HepG2 (cell line): Measurements from ENCODE around the gene TMEM14C. TPM values are rescaled to one million over a fixed set of nuclear protein-coding genes. Genes with fewer than 3 reads are reported as not detected.

Source experiments
- ATF2 ChIP-seq: sonication (generic); formaldehyde crosslinking; IDR thresholded peaks from 2 replicates; pipeline ENCODE4 v1.4.0; 2020; ENCODE audit warnings: missing genetic modification reagents
- CC2D1A ChIP-seq: sonication (generic); formaldehyde crosslinking; IDR thresholded peaks from 2 replicates; pipeline ENCODE4 v1.8.1; 2023; ENCODE audit warnings: mild to moderate bottlenecking, missing genetic modification reagents
- CCDC6 ChIP-seq: sonication (generic); formaldehyde crosslinking; IDR thresholded peaks from 2 replicates; pipeline ENCODE4 v1.8.1; 2022; ENCODE audit warnings: mild to moderate bottlenecking, missing genetic modification reagents, moderate library complexity
- FUBP1 ChIP-seq: sonication (generic); formaldehyde crosslinking; IDR thresholded peaks from 2 replicates; pipeline ENCODE4 v1.5.1; 2020; ENCODE audit warnings: missing genetic modification reagents, mild to moderate bottlenecking, borderline replicate concordance
- GATAD2A ChIP-seq: IDR thresholded peaks from 2 replicates; pipeline ENCODE4 v1.6.1; 2016
- GRHL1 ChIP-seq: sonication (generic); formaldehyde crosslinking; conservative IDR thresholded peaks from 2 replicates; pipeline ENCODE4 v1.8.0; 2022; ENCODE audit warnings: missing genetic modification reagents
- HMGA1 ChIP-seq: sonication (generic); formaldehyde crosslinking; conservative IDR thresholded peaks from 2 replicates; pipeline ENCODE4 v1.4.0; 2020; ENCODE audit warnings: missing genetic modification reagents
- NR0B2 ChIP-seq: sonication (generic); formaldehyde crosslinking; IDR thresholded peaks from 2 replicates; pipeline ENCODE4 v1.4.0; 2020; ENCODE audit warnings: mild to moderate bottlenecking, missing genetic modification reagents
- SAFB2 ChIP-seq: sonication (generic); formaldehyde crosslinking; IDR thresholded peaks from 2 replicates; pipeline ENCODE4 v1.5.1; 2020; ENCODE audit warnings: missing genetic modification reagents, low read depth, mild to moderate bottlenecking, borderline replicate concordance
- SP1 ChIP-seq, 2 experiments: fragments of 450-650 bp in 1 of 2; sonication (generic) in 1 of 2; formaldehyde crosslinking in 1 of 2; IDR thresholded peaks; 2 replicates each; pipeline versions ENCODE4 v1.4.0 to v1.6.1; 2016 to 2020; ENCODE audit warnings: missing genetic modification reagents in 1 of 2
- THAP11 ChIP-seq: IDR thresholded peaks from 2 replicates; pipeline ENCODE4 v1.6.1; 2016; ENCODE audit warnings: missing biosample characterization, missing genetic modification reagents
- WIZ ChIP-seq: sonication (generic); formaldehyde crosslinking; IDR thresholded peaks from 2 replicates; pipeline ENCODE4 v1.5.1; 2020; ENCODE audit warnings: mild to moderate bottlenecking, missing genetic modification reagents
- ZBTB42 ChIP-seq: sonication (generic); formaldehyde crosslinking; IDR thresholded peaks from 2 replicates; pipeline ENCODE4 v1.5.0; 2020; ENCODE audit warnings: mild to moderate bottlenecking, missing genetic modification reagents
- ZEB1 ChIP-seq: IDR thresholded peaks from 2 replicates; pipeline ENCODE4 v1.6.1; 2012; ENCODE audit warnings: mild to moderate bottlenecking, low read depth, inconsistent platforms; ENCODE audit not compliant: insufficient replicate concordance
- ZMAT3 ChIP-seq: sonication (generic); formaldehyde crosslinking; conservative IDR thresholded peaks from 2 replicates; pipeline ENCODE4 v1.7.0; 2021; ENCODE audit warnings: missing genetic modification reagents
- ZNF263 ChIP-seq: sonication (generic); formaldehyde crosslinking; IDR thresholded peaks from 2 replicates; pipeline ENCODE4 v1.4.0; 2020; ENCODE audit warnings: missing genetic modification reagents
- ZNF891 ChIP-seq: sonication (generic); formaldehyde crosslinking; IDR thresholded peaks from 2 replicates; pipeline ENCODE4 v1.5.0; 2020; ENCODE audit warnings: mild to moderate bottlenecking, missing genetic modification reagents
- ZSCAN25 ChIP-seq: sonication (generic); formaldehyde crosslinking; IDR thresholded peaks from 2 replicates; pipeline ENCODE4 v1.8.0; 2022; ENCODE audit warnings: mild to moderate bottlenecking, missing genetic modification reagents
- polyA plus RNA-seq, 8 experiments: library from polyadenylated mRNA; depleted of rRNA in 3 of 8; stranded (reverse) in 7 of 8; unstranded in 1 of 8; fragments of >200 nt; fragmentation: Illumina TruSeq in 4 of 8; extraction: Trizol in 4 of 8; gene quantifications; 2 replicates each; pipeline versions ENCODE4 v1.2.1 to v1.2.3, GENCODE V29; 2011 to 2016; ENCODE audit warnings: low read depth in 4 of 8, missing spikeins in 1 of 8, mixed read lengths in 1 of 8; ENCODE audit not compliant: insufficient read depth in 1 of 8
- total RNA-seq, 5 experiments: library from RNA; depleted of rRNA; stranded (reverse); fragments of >200 nt; fragmentation: Illumina TruSeq; extraction: Trizol; gene quantifications; 2 replicates each; pipeline ENCODE4 v1.2.3, GENCODE V29; 2016; ENCODE audit warnings: low read depth in 1 of 5
- TF ChIP-seq, protein P1 (sequence below): sonication (generic); formaldehyde crosslinking; IDR thresholded peaks from 2 replicates; pipeline ENCODE4 v1.8.1; 2023; ENCODE audit warnings: mild to moderate bottlenecking, missing genetic modification reagents, borderline replicate concordance
- TF ChIP-seq, protein P2 (sequence below): sonication (generic); formaldehyde crosslinking; IDR thresholded peaks from 2 replicates; pipeline ENCODE4 v1.4.0; 2020; ENCODE audit warnings: missing genetic modification reagents

The TMEM14C gene
- total and polyA plus RNA-seq, 2 of the 13 experiments (the other 11 are each of a cell fraction or from before 2014, with no cell fraction given) = 184 TPM

- TF ChIP-seq GATAD2A (CRISPR knock-in tag) = peak; percentile 85
- TF ChIP-seq SAFB2 (CRISPR knock-in tag) = no peak
- TF ChIP-seq ZMAT3 (CRISPR knock-in tag) = peak; percentile 73
- TF ChIP-seq ATF2 (CRISPR knock-in tag) = peak; percentile 75
- no peak for TF ChIP-seq HMGA1 (CRISPR knock-in tag)
- peak; percentile 95 for TF ChIP-seq ZNF891 (CRISPR knock-in tag)
- no peak for TF ChIP-seq ZNF263 (CRISPR knock-in tag)
- TF ChIP-seq ZBTB42 (CRISPR knock-in tag) = no peak
- TF ChIP-seq ZSCAN25 (CRISPR knock-in tag) = no peak
- TF ChIP-seq WIZ (CRISPR knock-in tag) = no peak; the same call in none of the 2 replicates
- peak; percentile 95 for TF ChIP-seq NR0B2 (CRISPR knock-in tag)
- TF ChIP-seq THAP11 (CRISPR knock-in tag) = peak; percentile 88
- TF ChIP-seq, protein P1, sequence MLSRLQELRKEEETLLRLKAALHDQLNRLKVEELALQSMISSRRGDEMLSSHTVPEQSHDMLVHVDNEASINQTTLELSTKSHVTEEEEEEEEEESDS (CRISPR knock-in tag) = no peak; the same call in 1 of the 2 replicates
- TF ChIP-seq FUBP1 (CRISPR knock-in tag) = 0 out of 2 replicates have a peak, but pooled peaks have one; percentile 37
- TF ChIP-seq SP1 (IDR thresholded peaks at IDR 0.05) = no peak
- peak; percentile 74 for TF ChIP-seq SP1 (CRISPR knock-in tag; IDR thresholded peaks at IDR 0.05)
- peak; percentile 87 for TF ChIP-seq ZEB1
- TF ChIP-seq, protein P2, sequence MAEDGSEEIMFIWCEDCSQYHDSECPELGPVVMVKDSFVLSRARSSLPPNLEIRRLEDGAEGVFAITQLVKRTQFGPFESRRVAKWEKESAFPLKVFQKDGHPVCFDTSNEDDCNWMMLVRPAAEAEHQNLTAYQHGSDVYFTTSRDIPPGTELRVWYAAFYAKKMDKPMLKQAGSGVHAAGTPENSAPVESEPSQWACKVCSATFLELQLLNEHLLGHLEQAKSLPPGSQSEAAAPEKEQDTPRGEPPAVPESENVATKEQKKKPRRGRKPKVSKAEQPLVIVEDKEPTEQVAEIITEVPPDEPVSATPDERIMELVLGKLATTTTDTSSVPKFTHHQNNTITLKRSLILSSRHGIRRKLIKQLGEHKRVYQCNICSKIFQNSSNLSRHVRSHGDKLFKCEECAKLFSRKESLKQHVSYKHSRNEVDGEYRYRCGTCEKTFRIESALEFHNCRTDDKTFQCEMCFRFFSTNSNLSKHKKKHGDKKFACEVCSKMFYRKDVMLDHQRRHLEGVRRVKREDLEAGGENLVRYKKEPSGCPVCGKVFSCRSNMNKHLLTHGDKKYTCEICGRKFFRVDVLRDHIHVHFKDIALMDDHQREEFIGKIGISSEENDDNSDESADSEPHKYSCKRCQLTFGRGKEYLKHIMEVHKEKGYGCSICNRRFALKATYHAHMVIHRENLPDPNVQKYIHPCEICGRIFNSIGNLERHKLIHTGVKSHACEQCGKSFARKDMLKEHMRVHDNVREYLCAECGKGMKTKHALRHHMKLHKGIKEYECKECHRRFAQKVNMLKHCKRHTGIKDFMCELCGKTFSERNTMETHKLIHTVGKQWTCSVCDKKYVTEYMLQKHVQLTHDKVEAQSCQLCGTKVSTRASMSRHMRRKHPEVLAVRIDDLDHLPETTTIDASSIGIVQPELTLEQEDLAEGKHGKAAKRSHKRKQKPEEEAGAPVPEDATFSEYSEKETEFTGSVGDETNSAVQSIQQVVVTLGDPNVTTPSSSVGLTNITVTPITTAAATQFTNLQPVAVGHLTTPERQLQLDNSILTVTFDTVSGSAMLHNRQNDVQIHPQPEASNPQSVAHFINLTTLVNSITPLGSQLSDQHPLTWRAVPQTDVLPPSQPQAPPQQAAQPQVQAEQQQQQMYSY (CRISPR knock-in tag) = peak; percentile 91
- TF ChIP-seq CC2D1A (CRISPR knock-in tag) = peak; percentile 95
- no peak for TF ChIP-seq GRHL1 (CRISPR knock-in tag)
- TF ChIP-seq CCDC6 (CRISPR knock-in tag) = no peak; the same call in 1 of the 2 replicates
Observed at GRCh38 chr6:10747251-10747972, 24.5 kb downstream of the TMEM14C start, which contains the start of gene TMEM14B (continued).
